ENCODE data around the gene IRS2.
"Not testable (repeated sequence)": the region's sequence is repeated elsewhere in the genome, so short reads cannot be mapped to it uniquely, and the experiment has no call there.

Gene IRS2

GRCh38 chr13:109738298-109738746 lies 48.1 kb downstream of the IRS2 start:
- TF ChIP-seq, protein P1, sequence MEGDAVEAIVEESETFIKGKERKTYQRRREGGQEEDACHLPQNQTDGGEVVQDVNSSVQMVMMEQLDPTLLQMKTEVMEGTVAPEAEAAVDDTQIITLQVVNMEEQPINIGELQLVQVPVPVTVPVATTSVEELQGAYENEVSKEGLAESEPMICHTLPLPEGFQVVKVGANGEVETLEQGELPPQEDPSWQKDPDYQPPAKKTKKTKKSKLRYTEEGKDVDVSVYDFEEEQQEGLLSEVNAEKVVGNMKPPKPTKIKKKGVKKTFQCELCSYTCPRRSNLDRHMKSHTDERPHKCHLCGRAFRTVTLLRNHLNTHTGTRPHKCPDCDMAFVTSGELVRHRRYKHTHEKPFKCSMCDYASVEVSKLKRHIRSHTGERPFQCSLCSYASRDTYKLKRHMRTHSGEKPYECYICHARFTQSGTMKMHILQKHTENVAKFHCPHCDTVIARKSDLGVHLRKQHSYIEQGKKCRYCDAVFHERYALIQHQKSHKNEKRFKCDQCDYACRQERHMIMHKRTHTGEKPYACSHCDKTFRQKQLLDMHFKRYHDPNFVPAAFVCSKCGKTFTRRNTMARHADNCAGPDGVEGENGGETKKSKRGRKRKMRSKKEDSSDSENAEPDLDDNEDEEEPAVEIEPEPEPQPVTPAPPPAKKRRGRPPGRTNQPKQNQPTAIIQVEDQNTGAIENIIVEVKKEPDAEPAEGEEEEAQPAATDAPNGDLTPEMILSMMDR (IDR thresholded peaks at IDR 0.05; ENCODE audit: low read depth, low read length), result no peak
- H3K4me3 ChIP-seq (ENCODE audit: low read depth, low read length), result no peak overlapping the region

- TF ChIP-seq, protein P1 (IDR thresholded peaks at IDR 0.05; ENCODE audit: low read depth, low read length), result no peak
These were observed 48.8 kb downstream of the IRS2 start for GRCh38 chr13:109737606-109738005.

DNA sequence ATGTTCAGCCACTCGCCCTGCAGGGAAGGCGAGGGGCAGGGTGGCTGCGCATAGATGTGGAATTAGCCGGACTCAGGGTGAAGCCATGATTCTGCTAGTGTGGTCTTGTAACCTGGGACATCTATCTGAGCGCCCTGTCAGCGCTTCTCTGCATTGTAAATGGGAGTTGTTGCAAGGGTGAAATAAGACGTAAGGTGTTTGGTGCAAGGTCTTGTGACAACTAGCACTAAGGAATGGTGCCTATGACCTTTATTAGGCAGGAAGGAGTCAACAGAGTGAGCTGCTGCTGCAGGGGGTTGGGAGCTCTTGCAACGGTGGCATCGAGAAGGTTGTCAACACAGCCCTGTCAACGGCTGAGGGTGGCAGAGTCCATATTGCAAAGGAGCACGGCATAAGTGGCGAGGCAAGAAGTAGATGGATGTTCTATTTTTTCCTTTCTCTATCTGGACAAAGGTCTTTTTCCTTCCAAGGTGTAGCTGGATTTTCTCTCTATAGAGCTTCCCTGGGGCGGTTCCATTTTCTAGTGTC lies 49.3 kb downstream of the IRS2 start:
- no peak overlapping the region for H3K4me3 ChIP-seq (ENCODE audit: low read depth, low read length)
- TF ChIP-seq, protein P1 (IDR thresholded peaks at IDR 0.05; ENCODE audit: low read depth, low read length), result no peak

More at GRCh38 chr13:109737606-109738005, 48.8 kb downstream of the IRS2 start:
- H3K4me3 ChIP-seq (ENCODE audit: low read depth, low read length), result no peak overlapping the region

- TF ChIP-seq, protein P1 (IDR thresholded peaks at IDR 0.05; ENCODE audit: low read depth, low read length), result no peak
- no peak overlapping the region for H3K4me3 ChIP-seq (ENCODE audit: low read depth, low read length)
These were observed 50.9 kb downstream of the IRS2 start for GRCh38 chr13:109735436-109735966.

DNA sequence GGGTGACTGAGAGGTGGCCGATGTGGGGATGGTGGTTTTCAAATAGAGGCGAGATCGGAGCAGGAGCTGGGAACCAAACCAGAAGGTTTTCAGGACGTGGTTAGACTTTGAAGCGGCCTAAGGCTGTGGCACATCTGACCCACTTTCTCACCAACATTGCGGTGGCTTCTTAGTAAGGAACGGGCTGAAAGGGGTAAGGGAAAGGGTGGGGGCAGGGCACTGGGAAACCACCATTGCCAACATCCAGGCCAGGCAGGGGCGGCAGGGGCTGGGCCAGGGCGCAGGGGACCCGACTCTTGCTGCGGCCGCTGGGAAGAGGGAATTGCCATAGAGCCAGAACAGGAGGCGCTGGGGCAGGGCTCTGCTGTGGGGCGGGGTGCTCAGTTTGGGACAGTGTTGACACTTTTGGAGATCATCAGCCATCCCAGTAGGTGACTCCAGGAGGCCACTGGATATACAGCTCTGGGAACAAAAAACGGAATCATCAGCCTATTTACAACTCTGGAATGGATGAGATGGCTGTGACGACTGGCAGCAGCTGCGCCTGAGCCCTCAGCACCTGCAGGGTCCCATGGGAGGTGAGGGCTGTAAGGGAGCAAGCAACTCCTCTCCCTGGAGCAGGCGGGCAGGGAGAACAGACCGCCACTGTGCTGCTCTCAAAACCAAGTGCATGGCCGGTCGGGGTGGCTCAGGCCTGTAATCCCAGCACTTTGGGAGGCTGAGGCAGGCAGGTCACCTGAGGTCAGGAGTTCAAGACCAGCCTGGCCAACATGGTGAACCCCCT lies 52.2 kb downstream of the IRS2 start:
- TF ChIP-seq, protein P1 (IDR thresholded peaks at IDR 0.05; ENCODE audit: low read depth, low read length), result no peak
- H3K4me3 ChIP-seq (ENCODE audit: low read depth, low read length), result no peak overlapping the region

- H3K4me3 ChIP-seq (ENCODE audit: low read depth, low read length), result no peak overlapping the region
- TF ChIP-seq, protein P1 (IDR thresholded peaks at IDR 0.05; ENCODE audit: low read depth, low read length), result no peak
These were observed 52.8 kb downstream of the IRS2 start for GRCh38 chr13:109733550-109733949.

- not testable (repeated sequence) for H3K4me3 ChIP-seq (ENCODE audit: low read depth, low read length)
These were observed 53.8 kb downstream of the IRS2 start for GRCh38 chr13:109732470-109733170.
